Panc1 (cell line): Measurements from ENCODE around the gene LRRC8E.
"Not testable (repeated sequence)": the region's sequence is repeated elsewhere in the genome, so short reads cannot be mapped to it uniquely, and the experiment has no call there.

Source experiments
- CTCF ChIP-seq: fragments of 450-650 bp; IDR thresholded peaks from 2 replicates; pipeline ENCODE4 v1.5.1; 2017; ENCODE audit warnings: mild to moderate bottlenecking
- POLR2AphosphoS5 ChIP-seq: IDR thresholded peaks from 2 replicates; pipeline ENCODE4 v1.6.1; 2012; ENCODE audit warnings: mild to moderate bottlenecking, low read depth, low read length, moderate library complexity
- REST ChIP-seq, 2 experiments: IDR thresholded peaks; 2 replicates each; pipeline ENCODE4 v1.6.1; 2011 to 2012; ENCODE audit warnings: low read depth in 2 of 2, control low read depth in 1 of 2, low read length in 1 of 2, mild to moderate bottlenecking in 1 of 2, moderate library complexity in 1 of 2; ENCODE audit not compliant: insufficient read depth in 1 of 2

DNA sequence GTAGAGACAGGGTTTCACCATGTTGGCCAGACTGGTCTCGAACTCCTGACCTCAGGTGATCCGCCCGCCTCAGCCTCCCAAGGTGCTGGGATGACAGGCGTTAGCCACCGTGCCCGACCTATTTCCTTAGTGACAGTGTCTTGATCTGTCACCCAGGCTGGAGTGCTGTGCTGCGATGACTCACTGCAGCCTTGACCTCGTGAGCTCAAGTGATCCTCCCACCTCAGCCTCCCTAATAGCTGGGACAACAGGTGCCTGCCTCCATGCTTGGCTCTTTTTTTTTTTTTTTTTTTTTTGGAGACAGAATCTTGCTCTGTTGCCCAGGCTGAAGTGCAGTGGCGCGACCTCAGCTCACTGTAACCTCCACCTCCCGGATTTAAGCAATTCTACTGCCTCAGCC lies 41.7 kb downstream of the LRRC8E start:
- not testable (repeated sequence) for TF ChIP-seq CTCF; POLR2AphosphoS5; REST (IDR thresholded peaks at IDR 0.05; ENCODE audit: insufficient read depth in 1 of 2, low read depth in 2 of 2, low read length in 1 of 2)
